Measurements from ENCODE around the gene TBXA2R. TPM values are rescaled to one million over a fixed set of nuclear protein-coding genes. Genes with fewer than 3 reads are reported as not detected.

TBXA2R gene
- total and polyA plus RNA-seq, 2 of the 8 experiments (the other 6 are each of a cell fraction or from before 2014, with no cell fraction given), result 0.39 to 0.50 TPM

DNA sequence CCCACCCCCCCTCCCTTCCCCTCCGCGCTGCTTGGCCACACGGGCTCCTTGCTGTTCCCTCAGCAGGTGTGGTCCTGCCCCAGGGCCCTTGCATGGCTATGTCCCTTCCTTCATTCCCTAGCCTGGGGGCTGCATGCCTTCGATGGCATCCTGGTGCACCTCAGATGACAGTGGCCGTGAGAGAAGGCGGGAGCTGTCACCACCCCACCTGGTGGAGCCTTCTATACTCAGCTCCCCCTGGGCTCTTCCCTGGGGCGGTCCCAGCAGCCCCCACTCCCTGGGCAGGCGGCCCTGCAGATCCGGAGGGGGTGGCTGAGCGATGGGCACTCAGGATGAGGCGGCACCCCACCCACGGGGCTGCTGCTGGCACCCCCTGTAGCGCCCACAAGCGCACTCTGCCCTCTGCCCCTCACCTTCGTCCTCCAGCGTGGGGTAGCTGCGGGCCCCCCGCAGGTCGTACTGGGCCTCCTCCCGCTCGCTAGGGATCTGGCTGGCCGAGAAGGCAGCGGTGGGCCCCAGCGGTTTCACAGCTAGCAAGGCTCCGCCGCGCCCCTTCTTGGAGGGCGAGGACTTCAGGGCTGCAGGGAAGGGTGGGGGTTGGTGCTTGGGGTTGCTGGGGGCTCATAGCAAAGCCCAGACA lies 37.1 kb upstream of the TBXA2R start (continued):
- TF ChIP-seq RNF2 (IDR thresholded peaks at IDR 0.05; ENCODE audit: borderline replicate concordance, low read depth, low read length, missing control alignments, poor library complexity, severe bottlenecking), result no peak
- TF ChIP-seq CHD2 (IDR thresholded peaks at IDR 0.05; ENCODE audit: low read length), result no peak
- no peak for TF ChIP-seq GTF2F1 (IDR thresholded peaks at IDR 0.05; ENCODE audit: borderline replicate concordance, low read depth, low read length)
- no peak for TF ChIP-seq SRF (IDR thresholded peaks at IDR 0.05; ENCODE audit: low read depth, low read length)
